HG02623 (cell line): ENCODE measurements around the gene ALDH9A1.
"Not testable (repeated sequence)": the region's sequence is repeated elsewhere in the genome, so short reads cannot be mapped to it uniquely, and the experiment has no call there.

Experiments used
- ATAC-seq: cut with Tn5 transposase; IDR thresholded peaks from one replicate; pipeline ENCODE4 v1.9.1; 2021; ENCODE audit warnings: moderate library complexity; ENCODE audit not compliant: unreplicated experiment

Gene ALDH9A1

DNA sequence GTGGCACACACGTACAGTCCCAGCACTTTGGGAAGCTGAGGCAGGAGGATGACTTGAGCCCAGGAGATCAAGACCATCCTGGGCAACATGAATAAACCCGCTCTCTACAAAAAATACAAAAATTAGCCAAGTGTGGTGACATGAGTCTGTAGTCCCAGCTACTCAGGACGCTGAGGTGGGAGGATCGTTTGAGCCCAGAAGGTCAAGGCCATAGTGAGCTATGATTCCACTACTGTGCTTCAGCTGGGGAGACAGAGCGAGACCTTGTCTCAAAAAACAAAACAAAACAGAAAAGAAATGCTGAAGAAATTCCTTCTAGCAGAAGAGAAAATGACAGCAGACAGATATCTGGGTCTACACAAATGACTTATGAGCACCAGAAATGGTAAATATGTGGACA is 10.3 kb downstream of the ALDH9A1 start:
- ATAC-seq = no peak

DNA sequence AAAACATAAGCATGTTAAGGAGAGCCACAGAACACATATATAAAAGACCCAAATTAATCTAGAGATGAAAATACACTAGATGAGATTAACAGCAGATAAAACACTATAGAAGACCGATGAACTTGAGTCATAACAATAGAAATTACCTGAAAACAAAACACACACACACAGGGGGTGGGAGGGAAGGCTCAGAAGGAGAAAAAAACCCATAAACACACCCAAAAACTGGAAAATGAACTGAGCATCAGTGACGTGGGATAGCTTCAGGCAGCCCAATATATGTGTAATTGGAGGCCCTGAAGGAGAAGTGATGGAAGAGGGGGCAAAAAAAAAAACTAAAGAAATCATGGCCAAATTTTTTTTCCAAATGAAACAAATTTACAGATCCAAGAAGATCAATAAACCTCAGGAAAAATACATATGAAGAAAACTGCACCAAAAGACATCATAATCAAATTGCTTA is 11.4 kb downstream of the ALDH9A1 start:
- peak; percentile 22 for ATAC-seq

- peak; percentile 63 for ATAC-seq
Observed at GRCh38 chr1:165686121-165686970, 12.0 kb downstream of the ALDH9A1 start.

DNA sequence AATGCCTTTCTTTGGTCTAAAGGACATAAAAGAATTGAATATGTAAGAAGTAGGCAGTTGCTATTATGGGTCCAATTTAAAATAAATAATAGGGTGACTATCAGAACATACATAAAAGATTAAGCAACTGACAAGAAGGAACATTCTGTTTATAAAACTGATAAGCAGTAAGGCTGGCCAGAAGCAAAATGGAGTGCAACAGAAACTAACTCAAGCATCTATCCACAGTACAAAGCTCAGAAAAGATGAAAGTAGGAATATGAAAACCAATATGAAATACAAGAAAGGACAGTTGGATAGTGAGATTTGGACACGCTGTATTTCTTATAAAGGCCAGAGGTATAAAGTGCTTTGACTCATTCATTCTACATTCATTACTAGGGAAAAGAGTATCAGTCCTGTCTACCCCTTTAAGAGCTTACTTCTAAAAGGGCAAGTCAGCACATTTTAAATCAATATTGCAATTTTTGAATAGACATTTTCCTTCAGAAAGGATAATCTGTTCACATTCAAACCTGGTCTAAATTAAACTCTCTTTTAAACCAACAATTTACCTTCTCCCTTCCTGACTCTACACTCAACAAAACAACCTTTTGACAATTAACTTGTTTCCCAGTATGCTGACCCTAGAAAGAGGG is 14.4 kb downstream of the ALDH9A1 start:
- no peak for ATAC-seq

GRCh38 chr1:165680773-165681172 is 17.6 kb downstream of the ALDH9A1 start:
- not testable (repeated sequence) for ATAC-seq

GRCh38 chr1:165680303-165680702 is 18.1 kb downstream of the ALDH9A1 start:
- no peak for ATAC-seq

- no peak for ATAC-seq
Observed at GRCh38 chr1:165679282-165680036, 18.9 kb downstream of the ALDH9A1 start.

DNA sequence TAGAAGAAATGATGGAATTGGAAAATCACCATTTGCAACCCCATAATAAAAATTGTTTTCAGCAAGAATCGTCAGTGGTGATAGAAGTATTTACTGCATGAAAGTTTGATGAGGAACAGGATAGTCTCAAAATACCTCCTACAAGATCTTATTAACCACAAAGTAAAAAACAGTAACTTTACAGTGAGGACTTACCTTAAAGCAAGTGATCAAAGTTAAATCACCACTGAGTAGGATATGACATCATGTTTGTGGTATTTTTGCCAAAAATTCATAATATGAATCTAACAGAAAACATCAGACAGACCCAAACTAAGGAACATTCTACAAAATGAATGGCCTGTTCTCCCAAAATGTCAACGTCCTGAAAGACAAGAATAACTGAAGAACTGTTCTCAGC is 19.9 kb downstream of the ALDH9A1 start:
- ATAC-seq = no peak

- no peak for ATAC-seq
Observed at GRCh38 chr1:165675794-165676193, 22.6 kb downstream of the ALDH9A1 start.

- no peak for ATAC-seq
Observed at GRCh38 chr1:165674599-165674998, 23.8 kb downstream of the ALDH9A1 start.

DNA sequence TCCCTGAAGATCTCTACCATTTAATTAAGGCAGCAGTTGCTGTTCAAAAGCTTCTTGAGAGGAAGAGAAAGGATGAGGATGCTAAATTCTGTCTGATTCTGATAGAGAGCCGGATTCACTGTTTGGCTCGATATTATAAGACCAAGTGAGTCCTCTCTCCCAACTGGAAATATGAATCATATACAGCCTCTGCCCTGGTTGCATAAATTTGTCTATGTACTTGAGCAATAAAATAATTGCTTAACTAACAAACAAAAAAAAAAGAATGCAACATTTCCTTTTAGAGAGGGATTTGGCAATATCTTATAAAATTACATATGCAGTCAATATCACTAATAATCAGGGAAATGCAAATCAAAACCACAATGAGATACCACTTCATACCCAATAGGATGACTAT is 26.8 kb downstream of the ALDH9A1 start:
- no peak for ATAC-seq

- ATAC-seq = no peak
Observed at GRCh38 chr1:165668184-165668583, 30.2 kb downstream of the ALDH9A1 start.

- ATAC-seq = no peak
Observed at GRCh38 chr1:165666152-165666825, 32.1 kb downstream of the ALDH9A1 start.

GRCh38 chr1:165662186-165662585 is 36.2 kb downstream of the ALDH9A1 start:
- ATAC-seq = no peak

- ATAC-seq = no peak
Observed at GRCh38 chr1:165661703-165662102, 36.7 kb downstream of the ALDH9A1 start.

DNA sequence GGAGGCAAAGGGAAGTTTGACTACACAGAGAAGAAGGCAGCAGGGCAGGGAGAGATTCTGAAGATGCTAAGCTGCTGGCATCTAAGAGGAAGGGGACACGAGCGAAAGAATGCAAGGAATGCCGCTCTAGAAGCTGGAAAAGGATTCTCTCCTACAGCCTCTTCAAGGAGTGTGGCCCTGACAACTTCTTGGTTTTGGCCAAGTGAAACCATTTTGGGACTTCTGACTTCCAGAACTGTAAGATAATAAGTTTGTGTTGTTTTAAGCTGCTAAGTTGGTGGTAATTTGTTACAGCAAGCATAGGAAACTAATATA is 38.8 kb downstream of the ALDH9A1 start:
- ATAC-seq = no peak

- not testable (repeated sequence) for ATAC-seq
Observed at GRCh38 chr1:165658766-165659580, 39.4 kb downstream of the ALDH9A1 start.

GRCh38 chr1:165650981-165651625 is 47.3 kb downstream of the ALDH9A1 start:
- ATAC-seq = no peak

GRCh38 chr1:165648919-165649572 is 49.3 kb downstream of the ALDH9A1 start:
- ATAC-seq = no peak
